MV-4-11 (cell line): Measurements from ENCODE around the gene RCBTB2.

Experiments used
- DNase-seq: peaks from one replicate; lab custom pipeline; 2025; lab: John Stamatoyannopoulos, UW

Gene RCBTB2

GRCh38 chr13:48563626-48564025 is 30.7 kb upstream of the RCBTB2 start:
- no peak for DNase-seq

GRCh38 chr13:48562296-48563066 is 29.6 kb upstream of the RCBTB2 start:
- peak; percentile 85 for DNase-seq

GRCh38 chr13:48561466-48562235 is 28.8 kb upstream of the RCBTB2 start:
- DNase-seq: peak; percentile 49

GRCh38 chr13:48560657-48561337 is 27.9 kb upstream of the RCBTB2 start:
- DNase-seq: peak; percentile 41

- DNase-seq: no peak
Measured at GRCh38 chr13:48559638-48560320, 26.9 kb upstream of the RCBTB2 start.

- no peak for DNase-seq
Measured at GRCh38 chr13:48556817-48557216, 23.9 kb upstream of the RCBTB2 start.

GRCh38 chr13:48555441-48555840 is 22.6 kb upstream of the RCBTB2 start:
- DNase-seq: no peak

- no peak for DNase-seq
Measured at GRCh38 chr13:48551329-48551728, 18.4 kb upstream of the RCBTB2 start.

GRCh38 chr13:48549658-48550057 is 16.8 kb upstream of the RCBTB2 start:
- peak; percentile 30 for DNase-seq

- no peak for DNase-seq
Measured at GRCh38 chr13:48547663-48548092, 14.8 kb upstream of the RCBTB2 start.

GRCh38 chr13:48545608-48546007 is 12.7 kb upstream of the RCBTB2 start:
- DNase-seq: no peak

- peak; percentile 22 for DNase-seq
Measured at GRCh38 chr13:48542581-48543341, 9.9 kb upstream of the RCBTB2 start.

GRCh38 chr13:48542138-48542537 is 9.3 kb upstream of the RCBTB2 start:
- no peak for DNase-seq

- DNase-seq: no peak
Measured at GRCh38 chr13:48539550-48539949, 6.7 kb upstream of the RCBTB2 start.

GRCh38 chr13:48536621-48537250 is 3.9 kb upstream of the RCBTB2 start:
- DNase-seq: no peak

- peak; percentile 92 for DNase-seq
Measured at GRCh38 chr13:48535766-48536165, 2.9 kb upstream of the RCBTB2 start.

- no peak for DNase-seq
Measured at GRCh38 chr13:48534911-48535501, 2.1 kb upstream of the RCBTB2 start.

- DNase-seq: peak; percentile 32
Measured at GRCh38 chr13:48533961-48534600, 1.2 kb upstream of the RCBTB2 start.

- DNase-seq: peak; percentile 55
Measured at GRCh38 chr13:48532256-48532505, 699 bp downstream of the RCBTB2 start.
